ENCODE measurements around the gene DUSP22.

DUSP22 gene

DNA sequence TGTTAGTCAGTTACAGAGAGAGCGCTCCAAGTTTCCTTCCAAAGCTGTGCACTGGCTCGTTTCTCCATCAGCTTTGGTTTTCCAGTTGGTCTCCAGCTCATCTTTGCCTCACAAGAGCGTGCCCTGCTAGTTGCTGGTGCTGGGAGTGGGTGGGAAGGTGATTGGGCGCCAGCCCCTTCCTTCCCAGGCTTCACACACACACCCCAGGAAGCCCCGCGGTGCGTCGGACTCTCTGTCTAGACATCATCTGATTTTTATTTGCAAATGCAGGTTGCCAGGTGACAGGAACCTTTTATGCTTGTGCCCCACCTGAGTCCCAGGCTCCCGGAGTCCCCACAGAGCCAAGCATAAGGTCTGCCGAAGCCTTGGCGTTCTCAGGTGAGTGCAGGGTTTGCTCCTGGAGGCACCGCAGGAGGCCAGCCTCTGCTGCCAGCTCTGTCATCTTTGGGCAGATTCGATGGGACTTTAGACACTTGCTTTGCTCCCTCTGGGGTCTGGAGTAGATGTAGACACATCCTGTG lies 106.3 kb downstream of the DUSP22 start:
- no peak for DNase-seq

DNA sequence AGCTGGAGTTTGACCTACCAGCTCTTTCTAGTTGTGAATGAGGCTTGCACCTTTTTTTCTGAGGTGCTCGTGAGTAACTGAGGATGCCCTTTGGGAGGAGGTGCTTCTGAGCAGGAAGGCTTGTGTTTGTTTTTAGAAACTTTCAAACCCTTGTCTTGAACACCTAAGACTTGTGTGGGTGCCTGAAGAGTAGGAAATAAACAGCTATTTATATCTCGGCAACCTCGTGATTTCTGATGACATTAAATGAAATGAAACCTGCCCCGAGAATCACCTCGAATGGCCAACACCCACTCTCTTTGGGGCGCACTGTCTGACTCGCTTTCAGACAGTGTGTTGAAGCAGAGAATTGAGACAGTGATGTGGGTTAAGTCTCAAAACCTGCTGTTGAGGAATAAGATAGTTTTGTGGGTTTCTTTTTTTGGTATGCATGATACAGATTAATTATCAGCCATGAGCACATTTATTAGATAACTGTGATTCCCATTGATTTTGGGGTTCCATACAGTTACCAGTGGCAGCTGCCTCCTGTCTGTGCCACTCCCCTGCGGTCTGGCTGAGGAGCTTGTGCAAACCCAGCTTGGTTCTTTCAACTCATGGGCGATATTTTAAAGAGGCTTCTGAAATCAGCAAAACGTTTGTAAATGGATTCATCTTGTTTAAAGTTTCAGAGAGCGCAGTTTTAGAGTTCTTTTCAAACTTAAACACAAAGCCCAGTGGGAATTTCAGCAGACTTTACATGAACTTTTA lies 107.7 kb downstream of the DUSP22 start:
- DNase-seq = no peak

DNA sequence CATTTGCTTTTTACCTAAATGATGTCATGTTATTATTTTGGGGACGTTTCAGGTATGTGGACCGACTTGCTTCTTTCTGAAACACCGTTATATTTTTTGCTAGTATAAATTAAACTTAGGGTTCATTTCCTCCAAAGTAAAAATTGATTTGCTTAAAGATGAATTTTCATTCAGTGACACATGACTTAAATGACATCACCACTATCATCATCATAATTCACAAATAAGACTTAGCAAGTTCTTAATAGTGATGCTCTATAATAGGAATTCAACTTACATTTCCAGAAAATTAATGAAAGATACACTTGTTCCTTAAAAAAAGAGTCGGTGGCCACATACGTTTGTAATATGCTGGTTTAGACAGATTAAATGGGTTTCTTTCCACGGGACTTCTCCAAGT lies 108.5 kb downstream of the DUSP22 start:
- no peak for DNase-seq

Measured in HCEC 1CT (cell line).